Stomach smooth muscle (tissue), 2 donors: ENCODE data around the gene SERPINB4.
"Not testable (repeated sequence)": the region's sequence is repeated elsewhere in the genome, so short reads cannot be mapped to it uniquely, and the experiment has no call there.

ENCODE experiments used
- H3K27ac ChIP-seq: one replicate; pipeline ENCODE4 v1.7.0; 2013; ENCODE audit warnings: mild to moderate bottlenecking, low read length, inconsistent platforms
- H3K27me3 ChIP-seq, 2 donors: one replicate each; pipeline ENCODE4 v1.7.0; 2013; ENCODE audit warnings: low read length in 2 of 2; ENCODE audit not compliant: insufficient read depth in 2 of 2, control insufficient read depth in 1 of 2
- H3K36me3 ChIP-seq, 2 donors: one replicate each; pipeline ENCODE4 v1.7.0; 2013; ENCODE audit warnings: low read length in 2 of 2; ENCODE audit not compliant: control insufficient read depth in 2 of 2, insufficient read depth in 2 of 2
- H3K4me1 ChIP-seq: one replicate; pipeline ENCODE4 v1.7.0; 2013; ENCODE audit warnings: low read length; ENCODE audit not compliant: control insufficient read depth, insufficient read depth
- H3K4me3 ChIP-seq, 2 donors: one replicate each; pipeline ENCODE4 v1.7.0; 2013; ENCODE audit warnings: low read length in 2 of 2
- H3K9ac ChIP-seq, 2 donors: one replicate each; pipeline ENCODE4 v1.7.0; 2013; ENCODE audit warnings: low read length in 2 of 2, mild to moderate bottlenecking in 1 of 2
- H3K9me3 ChIP-seq, 2 donors: one replicate each; pipeline ENCODE4 v1.7.0; 2013; ENCODE audit warnings: low read length in 2 of 2; ENCODE audit not compliant: control insufficient read depth in 2 of 2
- donor health status: healthy.
- donor health status: Pancreatic carcinoma.

Gene SERPINB4

GRCh38 chr18:63664571-63664970, 20.5 kb upstream of the SERPINB4 start:
- no peaks in the 10 kb centered on the region for H3K27me3 ChIP-seq
- H3K9me3 ChIP-seq: no peaks in the 10 kb centered on the region
- H3K27ac ChIP-seq: no peak overlapping the region
- H3K9ac ChIP-seq: no peak overlapping the region
- no peaks in the 10 kb centered on the region for H3K36me3 ChIP-seq
- no peaks in the 10 kb centered on the region for H3K4me1 ChIP-seq
- H3K4me3 ChIP-seq: no peak overlapping the region

GRCh38 chr18:63661750-63662149, 17.7 kb upstream of the SERPINB4 start, which contains the start of gene SERPINB3:
TSS of gene SERPINB3 (minus strand) at chr18:63661893. CDS start at chr18:63661216, 677 bp downstream.
- H3K4me3 ChIP-seq, H3K4me1 ChIP-seq, H3K36me3 ChIP-seq, H3K9ac ChIP-seq, H3K27ac ChIP-seq, H3K27me3 ChIP-seq, H3K9me3 ChIP-seq: not testable (repeated sequence)

- H3K27ac ChIP-seq, H3K36me3 ChIP-seq, H3K4me1 ChIP-seq, H3K4me3 ChIP-seq, H3K9me3 ChIP-seq, H3K27me3 ChIP-seq, H3K9ac ChIP-seq: not testable (repeated sequence)
Observed at GRCh38 chr18:63658920-63659319, 14.9 kb upstream of the SERPINB4 start.

GRCh38 chr18:63650271-63650670, 6.2 kb upstream of the SERPINB4 start:
- not testable (repeated sequence) for H3K9me3 ChIP-seq, H3K4me3 ChIP-seq, H3K36me3 ChIP-seq, H3K27ac ChIP-seq, H3K27me3 ChIP-seq, H3K4me1 ChIP-seq, H3K9ac ChIP-seq

GRCh38 chr18:63648241-63648640, 4.2 kb upstream of the SERPINB4 start:
- no peak overlapping the region for H3K9ac ChIP-seq
- no peaks in the 10 kb centered on the region for H3K4me1 ChIP-seq
- H3K9me3 ChIP-seq: no peaks in the 10 kb centered on the region
- H3K27me3 ChIP-seq: no peaks in the 10 kb centered on the region
- H3K27ac ChIP-seq: no peak overlapping the region
- no peak overlapping the region for H3K4me3 ChIP-seq
- H3K36me3 ChIP-seq: no peaks in the 10 kb centered on the region

- no peak overlapping the region for H3K4me3 ChIP-seq
- H3K9ac ChIP-seq: no peak overlapping the region
- no peaks in the 10 kb centered on the region for H3K9me3 ChIP-seq
- no peaks in the 10 kb centered on the region for H3K4me1 ChIP-seq
- no peaks in the 10 kb centered on the region for H3K36me3 ChIP-seq
- H3K27me3 ChIP-seq: no peaks in the 10 kb centered on the region
- H3K27ac ChIP-seq: no peak overlapping the region
Observed at GRCh38 chr18:63646936-63647335, 2.9 kb upstream of the SERPINB4 start.

GRCh38 chr18:63644694-63645093, 638 bp upstream of the SERPINB4 start:
- not testable (repeated sequence) for H3K27ac ChIP-seq, H3K36me3 ChIP-seq, H3K4me1 ChIP-seq, H3K9me3 ChIP-seq, H3K4me3 ChIP-seq, H3K27me3 ChIP-seq, H3K9ac ChIP-seq

GRCh38 chr18:63642668-63643356, 1.2 kb downstream of the SERPINB4 start:
- H3K4me1 ChIP-seq, H3K27me3 ChIP-seq, H3K9me3 ChIP-seq, H3K4me3 ChIP-seq, H3K27ac ChIP-seq, H3K9ac ChIP-seq, H3K36me3 ChIP-seq: not testable (repeated sequence)

GRCh38 chr18:63641157-63641680, 2.8 kb downstream of the SERPINB4 start:
- H3K4me3 ChIP-seq, H3K27me3 ChIP-seq, H3K27ac ChIP-seq, H3K9ac ChIP-seq, H3K9me3 ChIP-seq, H3K36me3 ChIP-seq, H3K4me1 ChIP-seq: not testable (repeated sequence)

GRCh38 chr18:63637703-63638102, 6.4 kb downstream of the SERPINB4 start:
- Histone ChIP-seq H3K9ac (no peak overlapping the region), H3K36me3 (no peaks in the 10 kb centered on the region), H3K9me3 (no peaks in the 10 kb centered on the region), H3K27ac (no peak overlapping the region), H3K27me3 (no peaks in the 10 kb centered on the region), H3K4me3 (no peak overlapping the region), H3K4me1 (no peaks in the 10 kb centered on the region)

- Histone ChIP-seq H3K27ac (no peak overlapping the region), H3K27me3 (no peaks in the 10 kb centered on the region), H3K4me3 (no peak overlapping the region), H3K36me3 (no peaks in the 10 kb centered on the region), H3K9me3 (peaks cover 2 to 8% of the 10 kb centered on the region in 2 donors), H3K9ac (no peak overlapping the region), H3K4me1 (no peaks in the 10 kb centered on the region)
Observed at GRCh38 chr18:63627819-63628218, 16.2 kb downstream of the SERPINB4 start.
